Measurements from ENCODE around the gene CACNA2D2. TPM values are rescaled to one million over a fixed set of nuclear protein-coding genes. Genes with fewer than 3 reads are reported as not detected.

Gene CACNA2D2
- polyA plus RNA-seq, 1 of the 3 experiments (the other 2 are of a cell fraction), result 1.1 TPM

GRCh38 chr3:50487181-50487580, 16.3 kb downstream of the CACNA2D2 start (continued):
- no peak for TF ChIP-seq GATA2 (CRISPR knock-in tag; IDR thresholded peaks at IDR 0.05)

GRCh38 chr3:50486219-50486888, 17.1 kb downstream of the CACNA2D2 start:
- Histone ChIP-seq H3K4me1 (ENCODE audit: control insufficient read depth in 1 of 2, insufficient read depth in 2 of 2, low read depth in 1 of 2, low read length in 1 of 2) (peaks cover 0 to 62% of the 10 kb centered on the region in 2 experiments; a peak in 1 of 4 replicates), H3K9ac (no peak overlapping the region), H4K20me1 (ENCODE audit: insufficient read depth) (no peaks in the 10 kb centered on the region), H3K27me3 (ENCODE audit: insufficient read depth) (no peaks in the 10 kb centered on the region), H3F3A (replicated peaks; ENCODE audit: insufficient read depth) (no peaks in the 10 kb centered on the region), H3K9me2 (no peaks in the 10 kb centered on the region), H3K4me2 (no peak overlapping the region), H3K4me3 (ENCODE audit: low read depth in 2 of 2, low read length in 1 of 2) (no peak overlapping the region), H3K36me3 (replicated peaks in 1 of 2; ENCODE audit: control insufficient read depth in 1 of 2, insufficient read depth in 2 of 2, low read length in 1 of 2) (no peaks in the 10 kb centered on the region), H2AFZ (ENCODE audit: low read depth) (no peak overlapping the region), H3K9me3 (no peaks in the 10 kb centered on the region), H3K27ac (ENCODE audit: low read depth in 2 of 2, low read length in 1 of 2) (no peak overlapping the region), H3K79me2 (ENCODE audit: insufficient read depth) (no peaks in the 10 kb centered on the region)
- no peak for DNase-seq
- TF ChIP-seq EP300 (IDR thresholded peaks at IDR 0.05; ENCODE audit: borderline replicate concordance in 1 of 2, low read depth in 1 of 2, low read length in 1 of 2), result no peak
- POLR2A ChIA-PET, result no interaction called here
- 41% methylated on average over 4 of the region's 4 CpGs for WGBS (ENCODE audit: low lambda C conversion rate)
- CTCF ChIA-PET, result interaction anchor here (0.8 to 2.6 kb wide), 6 partner anchors 11 to 139 kb away, joined by 3 to 8 read pairs (median 4); no protein-coding TSS in a partner anchor

- Histone ChIP-seq H3K36me3 (replicated peaks in 1 of 2; ENCODE audit: control insufficient read depth in 1 of 2, insufficient read depth in 2 of 2, low read length in 1 of 2) (no peaks in the 10 kb centered on the region), H3K9me3 (no peaks in the 10 kb centered on the region), H3K27me3 (ENCODE audit: insufficient read depth) (no peaks in the 10 kb centered on the region), H3K9ac (no peak overlapping the region), H3K9me2 (no peaks in the 10 kb centered on the region), H3K79me2 (ENCODE audit: insufficient read depth) (no peaks in the 10 kb centered on the region), H2AFZ (ENCODE audit: low read depth) (no peak overlapping the region), H3K4me3 (ENCODE audit: low read depth in 2 of 2, low read length in 1 of 2) (no peak overlapping the region), H3F3A (replicated peaks; ENCODE audit: insufficient read depth) (no peaks in the 10 kb centered on the region), H3K27ac (ENCODE audit: low read depth in 2 of 2, low read length in 1 of 2) (no peak overlapping the region; a peak in 1 of 4 replicates), H3K4me2 (no peak overlapping the region), H3K4me1 (ENCODE audit: control insufficient read depth in 1 of 2, insufficient read depth in 2 of 2, low read depth in 1 of 2, low read length in 1 of 2) (peaks cover 0 to 61% of the 10 kb centered on the region in 2 experiments; a peak in 1 of 4 replicates), H4K20me1 (ENCODE audit: insufficient read depth) (no peaks in the 10 kb centered on the region)
- ChIA-PET POLR2A (no interaction called here), CTCF (interaction anchor here (1.8 kb wide), 1 partner anchor 64 kb away, joined by 5 read pairs; no protein-coding TSS in a partner anchor)
- 47% methylated on average over 5 of the region's 8 CpGs for WGBS (ENCODE audit: low lambda C conversion rate)
- TF ChIP-seq RCOR1 (IDR thresholded peaks at IDR 0.05; ENCODE audit: low read length), result no peak
- TF ChIP-seq ELF1 (IDR thresholded peaks at IDR 0.05), result no peak
- TF ChIP-seq YY1 (IDR thresholded peaks at IDR 0.05; ENCODE audit: low read depth), result no peak
- no peak for TF ChIP-seq MAX (IDR thresholded peaks at IDR 0.05; ENCODE audit: low read depth)
- no peak for TF ChIP-seq JUND (IDR thresholded peaks at IDR 0.05)
- TF ChIP-seq IRF3 (IDR thresholded peaks at IDR 0.05; ENCODE audit: low read depth, low read length), result no peak
- no peak for TF ChIP-seq RAD21 (IDR thresholded peaks at IDR 0.05; ENCODE audit: low read length)
- TF ChIP-seq SMC3 (IDR thresholded peaks at IDR 0.05; ENCODE audit: low read depth, low read length), result no peak
- TF ChIP-seq CTCF (IDR thresholded peaks at IDR 0.05), result no peak
- no peak for TF ChIP-seq POLR2AphosphoS5 (IDR thresholded peaks at IDR 0.05; ENCODE audit: low read depth, low read length)
- TF ChIP-seq ZBTB33 (IDR thresholded peaks at IDR 0.05; ENCODE audit: borderline replicate concordance, low read depth), result no peak
- no peak for TF ChIP-seq TCF12 (IDR thresholded peaks at IDR 0.05)
- no peak for DNase-seq
These were observed 18.7 kb downstream of the CACNA2D2 start for GRCh38 chr3:50484722-50485121.

Data from SK-N-SH (cell line).